Caco-2 (cell line): ENCODE results near the gene MACROD2. TPM values are rescaled to one million over a fixed set of nuclear protein-coding genes. Genes with fewer than 3 reads are reported as not detected.

Experiments
- BruUV-seq: library from RNA; stranded (reverse); fragments of 400-500 nt; replicated peaks from 2 replicates; lab custom pipeline; 2021; lab: Mats Ljungman, UMichigan
- CTCF ChIA-PET: fragments of 300-600 bp; sonication (Branson Sonifier 250); formaldehyde crosslinking; loops from one replicate; lab custom pipeline; 2022; ENCODE audit warnings: antibody characterized with exemption; lab: Charles Lee
- POLR2A ChIA-PET: fragments of 300-600 bp; sonication (Branson Sonifier 250); formaldehyde crosslinking; loops from one replicate; lab custom pipeline; 2022; ENCODE audit warnings: antibody characterized with exemption; lab: Charles Lee
- DNase-seq, 2 experiments: peaks; one replicate each; pipeline versions ENCODE4 v3.0.0 to v3.0.0-alpha.2; 2020 to 2022
- H3K27me3 ChIP-seq: replicated peaks from 2 replicates; pipeline ENCODE4 v1.6.0; 2011; ENCODE audit warnings: low read length; ENCODE audit not compliant: control insufficient read depth, insufficient read depth
- H3K36me3 ChIP-seq: 2 replicates; pipeline ENCODE4 v1.5.1; 2011; ENCODE audit warnings: low read length; ENCODE audit not compliant: control insufficient read depth, insufficient read depth
- H3K4me1 ChIP-seq: fragments of 250-450 bp; sonication (Bioruptor Pico); 2 replicates; pipeline ENCODE4 v1.5.1; 2020; ENCODE audit warnings: mild to moderate bottlenecking
- H3K4me3 ChIP-seq: 2 replicates; pipeline ENCODE4 v1.5.1; 2011; ENCODE audit warnings: low read depth, mild to moderate bottlenecking, control low read depth, low read length
- H3K9me3 ChIP-seq: fragments of 250-450 bp; sonication (Bioruptor Pico); 2 replicates; pipeline ENCODE4 v1.5.1; 2020; ENCODE audit warnings: mild to moderate bottlenecking, moderate library complexity
- H3K27ac Mint-ChIP-seq: one replicate; pipeline ENCODE4 v1.8.0; 2022; ENCODE audit warnings: mixed read lengths; ENCODE audit not compliant: unreplicated experiment
- H3K27me3 Mint-ChIP-seq: one replicate; pipeline ENCODE4 v1.8.0; 2022; ENCODE audit warnings: mixed read lengths; ENCODE audit not compliant: insufficient read depth, unreplicated experiment
- H3K36me3 Mint-ChIP-seq: one replicate; pipeline ENCODE4 v1.8.0; 2022; ENCODE audit warnings: mild to moderate bottlenecking, mixed read lengths; ENCODE audit not compliant: insufficient read depth, unreplicated experiment
- H3K4me1 Mint-ChIP-seq: one replicate; pipeline ENCODE4 v1.8.0; 2022; ENCODE audit warnings: low read depth, mixed read lengths; ENCODE audit not compliant: unreplicated experiment
- H3K4me3 Mint-ChIP-seq: one replicate; pipeline ENCODE4 v1.8.0; 2022; ENCODE audit warnings: mild to moderate bottlenecking, moderate library complexity, mixed read lengths; ENCODE audit not compliant: unreplicated experiment
- H3K9me3 Mint-ChIP-seq: one replicate; pipeline ENCODE4 v1.8.0; 2022; ENCODE audit warnings: mixed read lengths; ENCODE audit not compliant: unreplicated experiment
- intact Hi-C: fragments of 100-400 bp; cut with micrococcal nuclease; formaldehyde crosslinking; loops from one replicate; pipeline ENCODE4 v1.10.0; 2022; ENCODE audit not compliant: unreplicated experiment
- total RNA-seq: library from RNA; stranded (reverse); gene quantifications from 2 replicates; pipeline ENCODE4 v1.2.3, GENCODE V29; 2022
- TF ChIP-seq, protein P1 (sequence below), 2 experiments: fragments of 200-600 bp in 1 of 2; IDR thresholded peaks; 1 replicate in 1 of 2; 2 replicates in 1 of 2; pipeline versions ENCODE4 v1.5.1 to v1.8.0; 2011 to 2022; ENCODE audit warnings: antibody characterized with exemption in 1 of 2, control low read depth in 1 of 2, inconsistent platforms in 1 of 2, low read depth in 1 of 2, low read length in 1 of 2, mild to moderate bottlenecking in 1 of 2, moderate library complexity in 1 of 2; ENCODE audit not compliant: insufficient read depth in 1 of 2, severe bottlenecking in 1 of 2, unreplicated experiment in 1 of 2

Gene MACROD2
- total RNA-seq, 1 experiment from 2014 or later: 6.4 TPM

DNA sequence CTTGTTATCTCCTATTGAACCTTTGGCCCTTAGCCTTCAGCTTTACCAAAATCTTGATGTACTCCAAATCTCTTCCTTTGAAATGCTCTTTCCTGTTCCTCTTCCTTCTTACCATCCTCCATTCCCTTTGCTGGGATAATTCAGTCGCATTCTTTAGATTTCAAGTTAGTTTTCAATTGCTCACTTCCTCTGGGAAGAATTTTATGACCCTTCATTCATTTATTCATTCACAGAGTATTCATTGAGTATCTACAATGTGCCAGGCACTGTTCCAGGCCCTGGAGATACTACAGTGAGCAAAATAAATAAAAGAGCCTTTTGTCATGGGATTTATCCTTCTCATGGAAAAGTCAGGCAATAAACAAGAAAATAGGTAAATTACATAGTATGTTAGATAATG is 890.3 kb downstream of the MACROD2 start:
- BruUV-seq: no TSS peak
- peaks cover 7% of the 10 kb centered on the region for H3K4me1 Mint-ChIP-seq
- no peaks in the 10 kb centered on the region for H3K27me3 ChIP-seq
- peaks cover 18% of the 10 kb centered on the region for H3K9me3 Mint-ChIP-seq
- H3K27ac Mint-ChIP-seq: no peak overlapping the region
- no peak overlapping the region for H3K4me3 ChIP-seq
- H3K4me1 ChIP-seq: no peaks in the 10 kb centered on the region
- DNase-seq: no peak
- H3K36me3 ChIP-seq: no peaks in the 10 kb centered on the region
- no peak overlapping the region for H3K4me3 Mint-ChIP-seq
- ChIA-PET POLR2A (no interaction called here), CTCF (no interaction called here)
- no peaks in the 10 kb centered on the region for H3K36me3 Mint-ChIP-seq
- intact Hi-C loops: no loop called here
- no peaks in the 10 kb centered on the region for H3K9me3 ChIP-seq
- TF ChIP-seq, protein P1, sequence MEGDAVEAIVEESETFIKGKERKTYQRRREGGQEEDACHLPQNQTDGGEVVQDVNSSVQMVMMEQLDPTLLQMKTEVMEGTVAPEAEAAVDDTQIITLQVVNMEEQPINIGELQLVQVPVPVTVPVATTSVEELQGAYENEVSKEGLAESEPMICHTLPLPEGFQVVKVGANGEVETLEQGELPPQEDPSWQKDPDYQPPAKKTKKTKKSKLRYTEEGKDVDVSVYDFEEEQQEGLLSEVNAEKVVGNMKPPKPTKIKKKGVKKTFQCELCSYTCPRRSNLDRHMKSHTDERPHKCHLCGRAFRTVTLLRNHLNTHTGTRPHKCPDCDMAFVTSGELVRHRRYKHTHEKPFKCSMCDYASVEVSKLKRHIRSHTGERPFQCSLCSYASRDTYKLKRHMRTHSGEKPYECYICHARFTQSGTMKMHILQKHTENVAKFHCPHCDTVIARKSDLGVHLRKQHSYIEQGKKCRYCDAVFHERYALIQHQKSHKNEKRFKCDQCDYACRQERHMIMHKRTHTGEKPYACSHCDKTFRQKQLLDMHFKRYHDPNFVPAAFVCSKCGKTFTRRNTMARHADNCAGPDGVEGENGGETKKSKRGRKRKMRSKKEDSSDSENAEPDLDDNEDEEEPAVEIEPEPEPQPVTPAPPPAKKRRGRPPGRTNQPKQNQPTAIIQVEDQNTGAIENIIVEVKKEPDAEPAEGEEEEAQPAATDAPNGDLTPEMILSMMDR (IDR thresholded peaks at IDR 0.05; ENCODE audit: insufficient read depth in 1 of 2, low read depth in 1 of 2, low read length in 1 of 2, severe bottlenecking in 1 of 2, unreplicated experiment in 1 of 2): no peak
- H3K27me3 Mint-ChIP-seq: no peaks in the 10 kb centered on the region

DNA sequence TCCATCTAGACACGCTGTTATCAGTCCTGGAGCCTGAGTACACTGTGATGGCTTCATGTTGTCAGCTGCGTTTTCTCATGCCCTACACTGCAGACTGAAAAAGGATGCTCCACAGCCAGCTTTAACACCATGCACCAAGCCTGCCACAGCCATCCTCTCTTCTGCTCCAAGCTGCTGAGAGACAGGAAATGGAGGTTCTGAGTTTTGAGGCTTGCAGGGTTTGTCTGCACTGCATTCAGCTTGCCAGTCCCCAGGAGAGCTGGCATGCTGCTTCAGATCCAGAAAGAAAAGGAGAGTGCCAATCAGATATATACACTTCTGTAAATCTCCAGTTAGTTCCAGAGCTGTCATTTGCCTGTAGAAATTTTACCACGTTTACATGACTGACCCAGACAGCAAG is 892.8 kb downstream of the MACROD2 start:
- H3K9me3 ChIP-seq: no peaks in the 10 kb centered on the region
- no peak overlapping the region for H3K4me3 ChIP-seq
- peaks cover 18% of the 10 kb centered on the region for H3K9me3 Mint-ChIP-seq
- H3K36me3 ChIP-seq: no peaks in the 10 kb centered on the region
- BruUV-seq: no TSS peak
- intact Hi-C loops: no loop called here
- TF ChIP-seq, protein P1 (IDR thresholded peaks at IDR 0.05; ENCODE audit: insufficient read depth in 1 of 2, low read depth in 1 of 2, low read length in 1 of 2, severe bottlenecking in 1 of 2, unreplicated experiment in 1 of 2): no peak
- no peaks in the 10 kb centered on the region for H3K27me3 ChIP-seq
- no peak overlapping the region for H3K4me3 Mint-ChIP-seq
- POLR2A ChIA-PET: no interaction called here
- no peak for DNase-seq
- CTCF ChIA-PET: no interaction called here
- H3K36me3 Mint-ChIP-seq: no peaks in the 10 kb centered on the region
- no peak overlapping the region for H3K27ac Mint-ChIP-seq
- no peaks in the 10 kb centered on the region for H3K4me1 ChIP-seq
- H3K27me3 Mint-ChIP-seq: no peaks in the 10 kb centered on the region
- H3K4me1 Mint-ChIP-seq: peaks cover 7% of the 10 kb centered on the region

DNA sequence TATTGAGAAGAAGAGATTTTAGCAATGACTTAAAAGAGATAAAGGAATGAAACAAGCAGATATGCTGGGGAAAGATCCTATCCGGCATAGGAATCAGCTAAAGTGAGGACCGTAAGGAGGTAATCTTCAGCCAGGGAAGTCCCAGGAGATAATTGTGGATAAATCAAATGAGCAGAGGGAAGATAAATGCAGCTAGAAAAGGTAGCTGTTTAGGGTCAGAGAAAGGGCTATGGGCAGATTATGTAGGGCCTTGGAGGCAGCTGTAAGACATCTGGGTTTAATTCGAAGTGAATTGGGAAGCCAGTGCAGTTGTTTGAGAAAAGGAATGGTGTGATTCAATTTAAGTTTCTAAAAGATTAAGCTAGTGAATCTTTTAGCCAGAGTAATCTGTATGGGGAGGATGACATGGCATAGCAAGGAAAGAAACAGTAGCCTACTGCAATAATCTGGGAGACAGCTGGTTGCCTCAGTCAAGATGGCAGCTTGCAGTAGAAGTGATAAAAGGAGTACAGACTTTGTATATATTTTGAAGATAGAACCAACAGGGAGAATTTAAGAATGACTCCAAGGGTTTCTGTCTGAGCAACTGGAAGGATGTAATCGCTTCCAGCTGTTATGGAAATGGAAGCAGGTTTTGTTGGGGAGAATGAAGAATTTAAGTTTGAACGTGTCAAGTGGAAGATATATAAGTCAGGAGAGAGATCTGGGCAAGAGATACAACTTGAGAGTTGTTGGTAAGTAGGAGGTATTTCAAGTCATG is 894.4 kb downstream of the MACROD2 start:
- TF ChIP-seq, protein P1 (IDR thresholded peaks at IDR 0.05; ENCODE audit: insufficient read depth in 1 of 2, low read depth in 1 of 2, low read length in 1 of 2, severe bottlenecking in 1 of 2, unreplicated experiment in 1 of 2): no peak
- Mint-ChIP-seq H3K4me1 (peaks cover 7% of the 10 kb centered on the region), H3K36me3 (no peaks in the 10 kb centered on the region), H3K27ac (no peak overlapping the region), H3K27me3 (no peaks in the 10 kb centered on the region), H3K9me3 (peaks cover 18% of the 10 kb centered on the region), H3K4me3 (no peak overlapping the region)
- no peaks in the 10 kb centered on the region for H3K27me3 ChIP-seq
- no peaks in the 10 kb centered on the region for H3K4me1 ChIP-seq
- no TSS peak for BruUV-seq
- CTCF ChIA-PET: no interaction called here
- H3K9me3 ChIP-seq: no peaks in the 10 kb centered on the region
- POLR2A ChIA-PET: no interaction called here
- no peak for DNase-seq
- H3K4me3 ChIP-seq: no peak overlapping the region
- H3K36me3 ChIP-seq: no peaks in the 10 kb centered on the region
- intact Hi-C loops: no loop called here
